H9 (cell line): Measurements from ENCODE around the gene SCYGR4. TPM values are rescaled to one million over a fixed set of nuclear protein-coding genes. Genes with fewer than 3 reads are reported as not detected.

Source experiments
- DNase-seq: peaks from one replicate; pipeline ENCODE4 v3.0.0-alpha.2; 2017
- H2AFZ ChIP-seq: one replicate; pipeline ENCODE4 v1.6.1; 2013; ENCODE audit warnings: mild to moderate bottlenecking, low read length, control low read depth, moderate library complexity
- H2AK5ac ChIP-seq: 2 replicates; pipeline ENCODE4 v1.6.1; 2013; ENCODE audit warnings: low read length, control low read depth, mixed read lengths; ENCODE audit not compliant: insufficient read length
- H2BK120ac ChIP-seq: one replicate; pipeline ENCODE4 v1.6.1; 2013; ENCODE audit warnings: low read depth, mild to moderate bottlenecking, low read length, control low read depth, inconsistent platforms; ENCODE audit not compliant: poor library complexity, severe bottlenecking
- H2BK12ac ChIP-seq: 2 replicates; pipeline ENCODE4 v1.6.1; 2013; ENCODE audit warnings: low read length, control low read depth, mixed read lengths, low read depth; ENCODE audit not compliant: insufficient read length
- H2BK15ac ChIP-seq: 2 replicates; pipeline ENCODE4 v1.6.1; 2013; ENCODE audit warnings: low read depth, low read length, control low read depth
- H2BK20ac ChIP-seq: one replicate; pipeline ENCODE4 v1.6.1; 2013; ENCODE audit warnings: low read depth, mild to moderate bottlenecking, low read length, control low read depth, inconsistent platforms; ENCODE audit not compliant: poor library complexity, severe bottlenecking
- H2BK5ac ChIP-seq: 2 replicates; pipeline ENCODE4 v1.6.1; 2013; ENCODE audit warnings: low read length, control low read depth, mixed read lengths; ENCODE audit not compliant: insufficient read length
- H3K14ac ChIP-seq: 2 replicates; pipeline ENCODE4 v1.6.1; 2013; ENCODE audit warnings: low read length, control low read depth; ENCODE audit not compliant: insufficient read depth
- H3K18ac ChIP-seq: 2 replicates; pipeline ENCODE4 v1.6.1; 2013; ENCODE audit warnings: low read depth, mild to moderate bottlenecking, mixed read lengths, low read length, control low read depth; ENCODE audit not compliant: insufficient read length
- H3K23ac ChIP-seq: 2 replicates; pipeline ENCODE4 v1.6.1; 2013; ENCODE audit warnings: low read length, control low read depth, mixed read lengths, low read depth; ENCODE audit not compliant: insufficient read length
- H3K23me2 ChIP-seq: 2 replicates; pipeline ENCODE4 v1.6.1; 2013; ENCODE audit warnings: low read depth, mild to moderate bottlenecking, mixed read lengths, low read length, control low read depth; ENCODE audit not compliant: insufficient read length, poor library complexity, severe bottlenecking
- H3K27ac ChIP-seq: 2 replicates; pipeline ENCODE4 v1.5.1; 2013; ENCODE audit warnings: low read length, control low read depth, mixed read lengths, low read depth; ENCODE audit not compliant: insufficient read length
- H3K27me3 ChIP-seq: 2 replicates; pipeline ENCODE4 v1.6.1; 2013; ENCODE audit warnings: low read length, control low read depth, inconsistent platforms; ENCODE audit not compliant: insufficient read depth
- H3K4ac ChIP-seq: 2 replicates; pipeline ENCODE4 v1.6.1; 2013; ENCODE audit warnings: low read depth, mild to moderate bottlenecking, control low read depth, inconsistent platforms, low read length, moderate library complexity
- H3K4me1 ChIP-seq: 2 replicates; pipeline ENCODE4 v1.6.1; 2013; ENCODE audit warnings: low read length, control low read depth, inconsistent platforms; ENCODE audit not compliant: insufficient read depth
- H3K4me2 ChIP-seq: 2 replicates; pipeline ENCODE4 v1.6.1; 2013; ENCODE audit warnings: low read length, control low read depth, mixed read lengths; ENCODE audit not compliant: insufficient read length, insufficient read depth
- H3K56ac ChIP-seq: 2 replicates; pipeline ENCODE4 v1.6.1; 2013; ENCODE audit warnings: low read depth, mild to moderate bottlenecking, mixed read lengths, low read length, control low read depth; ENCODE audit not compliant: insufficient read length
- H3K79me1 ChIP-seq: 2 replicates; pipeline ENCODE4 v1.6.1; 2013; ENCODE audit warnings: low read depth, mild to moderate bottlenecking, moderate library complexity, low read length, control low read depth, inconsistent platforms; ENCODE audit not compliant: insufficient read depth, poor library complexity, severe bottlenecking
- H3K79me2 ChIP-seq: 2 replicates; pipeline ENCODE4 v1.6.1; 2013; ENCODE audit warnings: low read length, control low read depth, inconsistent platforms; ENCODE audit not compliant: insufficient read depth
- H3K9ac ChIP-seq: 2 replicates; pipeline ENCODE4 v1.6.1; 2013; ENCODE audit warnings: low read length, control low read depth, mixed read lengths; ENCODE audit not compliant: insufficient read length; ENCODE audit errors: extremely low read depth
- H3K9me3 ChIP-seq: one replicate; pipeline ENCODE4 v1.6.1; 2013; ENCODE audit warnings: low read depth, low read length, inconsistent platforms; ENCODE audit not compliant: control insufficient read depth
- H3T11ph ChIP-seq: one replicate; pipeline ENCODE4 v1.6.1; 2013; ENCODE audit warnings: mild to moderate bottlenecking, low read length, control low read depth, inconsistent platforms
- H4K20me1 ChIP-seq: one replicate; pipeline ENCODE4 v1.6.1; 2013; ENCODE audit not compliant: control insufficient read depth, insufficient read length, insufficient read depth
- H4K5ac ChIP-seq: 2 replicates; pipeline ENCODE4 v1.6.1; 2013; ENCODE audit warnings: low read depth, mild to moderate bottlenecking, mixed read lengths, low read length, control low read depth; ENCODE audit not compliant: insufficient read length
- H4K8ac ChIP-seq: replicated peaks from 2 replicates; pipeline ENCODE4 v1.6.1; 2013; ENCODE audit warnings: low read length, control low read depth, mixed read lengths, low read depth; ENCODE audit not compliant: insufficient read length
- H4K91ac ChIP-seq: 2 replicates; pipeline ENCODE4 v1.6.1; 2013; ENCODE audit warnings: low read depth, mild to moderate bottlenecking, moderate library complexity, mixed read lengths, low read length, control low read depth; ENCODE audit not compliant: insufficient read length
- H3K27ac Mint-ChIP-seq, 3 experiments: 2 replicates in 2 of 3; 3 replicates in 1 of 3; pipeline ENCODE4 v1.8.0; 2020 to 2021; ENCODE audit warnings: mixed read lengths in 3 of 3, mild to moderate bottlenecking in 1 of 3, moderate library complexity in 1 of 3
- H3K27me3 Mint-ChIP-seq: 2 replicates; pipeline ENCODE4 v1.8.0; 2021; ENCODE audit warnings: low read depth, mild to moderate bottlenecking, moderate library complexity, mixed read lengths
- H3K36me3 Mint-ChIP-seq, 3 experiments: 2 replicates in 2 of 3; 3 replicates in 1 of 3; pipeline ENCODE4 v1.8.0; 2020 to 2021; ENCODE audit warnings: low read depth in 3 of 3, mixed read lengths in 3 of 3; ENCODE audit not compliant: insufficient read depth in 1 of 3
- H3K4me1 Mint-ChIP-seq, 2 experiments: 2 replicates each; pipeline ENCODE4 v1.8.0; 2020; ENCODE audit warnings: mixed read lengths in 2 of 2
- H3K4me3 Mint-ChIP-seq, 2 experiments: 2 replicates in 1 of 2; 3 replicates in 1 of 2; pipeline ENCODE4 v1.8.0; 2020 to 2021; ENCODE audit warnings: mild to moderate bottlenecking in 2 of 2, mixed read lengths in 2 of 2, moderate library complexity in 1 of 2
- H3K9me3 Mint-ChIP-seq, 2 experiments: 2 replicates in 1 of 2; 3 replicates in 1 of 2; pipeline ENCODE4 v1.8.0; 2020; ENCODE audit warnings: mild to moderate bottlenecking in 2 of 2, mixed read lengths in 2 of 2, moderate library complexity in 1 of 2
- WGBS: extraction: QIAGEN DNeasy Blood & Tissue Kit; methylation state at CpG from one replicate; pipeline ENCODE4 v1.1.7; 2013; ENCODE audit warnings: missing lambda C conversion rate, low lambda C conversion rate, mixed read lengths; ENCODE audit not compliant: insufficient read length; ENCODE audit errors: extremely low coverage; 5-methylcytosine and 5-hydroxymethylcytosine counted together
- total RNA-seq: library from RNA; stranded (reverse); gene quantifications from 2 replicates; pipeline ENCODE4 v1.2.1, GENCODE V29; 2021
- TF ChIP-seq, protein P1 (sequence below): fragments of 200-600 bp; sonication (generic); conservative IDR thresholded peaks from 3 replicates; pipeline ENCODE4 v1.8.0; 2021; ENCODE audit warnings: antibody characterized with exemption, mild to moderate bottlenecking

SCYGR4 gene
- total RNA-seq, 1 experiment from 2014 or later = not detected

DNA sequence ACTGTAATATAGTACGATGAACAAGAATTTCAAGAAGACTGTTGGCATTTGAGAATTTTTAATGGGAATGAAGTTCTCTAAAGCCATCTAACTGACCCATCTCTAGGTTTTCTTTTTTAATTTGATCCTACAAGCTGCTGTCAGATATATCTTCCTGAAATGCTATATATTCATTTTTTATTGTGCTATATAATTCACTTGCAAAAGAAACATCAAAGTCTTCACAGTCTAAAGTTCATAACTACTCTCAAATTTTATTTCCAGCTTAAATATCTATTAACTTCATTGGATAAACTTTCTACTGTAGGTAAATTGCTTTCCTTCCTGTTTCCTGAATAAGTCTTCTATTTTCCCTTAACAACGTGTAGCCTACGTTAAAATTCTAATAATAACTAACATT lies 14.9 kb upstream of the SCYGR4 start:
- Histone ChIP-seq H2BK20ac (no peak overlapping the region), H2BK5ac (no peak overlapping the region), H2AFZ (no peak overlapping the region), H3K4me2 (no peak overlapping the region), H3K18ac (no peak overlapping the region), H3K56ac (no peak overlapping the region), H4K8ac (no peak overlapping the region), H4K20me1 (no peaks in the 10 kb centered on the region), H4K5ac (no peak overlapping the region), H3K23ac (no peak overlapping the region), H3K9me3 (no peaks in the 10 kb centered on the region), H3K9ac (no peak overlapping the region), H2AK5ac (no peak overlapping the region), H3K79me1 (no peaks in the 10 kb centered on the region), H3K14ac (no peak overlapping the region), H2BK120ac (no peak overlapping the region), H2BK12ac (no peak overlapping the region), H3K4ac (no peak overlapping the region), H3K27me3 (no peaks in the 10 kb centered on the region), H3K4me1 (no peaks in the 10 kb centered on the region), H2BK15ac (no peak overlapping the region), H4K91ac (no peak overlapping the region), H3K23me2 (no peaks in the 10 kb centered on the region), H3T11ph (no peak overlapping the region), H3K79me2 (no peaks in the 10 kb centered on the region), H3K27ac (no peak overlapping the region)
- Mint-ChIP-seq H3K27me3 (no peaks in the 10 kb centered on the region; the same call in 1 of the 2 replicates), H3K4me1 (peaks cover 4 to 5% of the 10 kb centered on the region in 2 experiments; a peak in 3 of 4 replicates), H3K4me3 (no peak overlapping the region), H3K36me3 (no peaks in the 10 kb centered on the region; a peak in 1 of 7 replicates), H3K9me3 (no peaks in the 10 kb centered on the region), H3K27ac (no peak overlapping the region)
- no peak for DNase-seq
- WGBS = no CpG with 5 or more reads among the region's 3 CpGs
- TF ChIP-seq, protein P1, sequence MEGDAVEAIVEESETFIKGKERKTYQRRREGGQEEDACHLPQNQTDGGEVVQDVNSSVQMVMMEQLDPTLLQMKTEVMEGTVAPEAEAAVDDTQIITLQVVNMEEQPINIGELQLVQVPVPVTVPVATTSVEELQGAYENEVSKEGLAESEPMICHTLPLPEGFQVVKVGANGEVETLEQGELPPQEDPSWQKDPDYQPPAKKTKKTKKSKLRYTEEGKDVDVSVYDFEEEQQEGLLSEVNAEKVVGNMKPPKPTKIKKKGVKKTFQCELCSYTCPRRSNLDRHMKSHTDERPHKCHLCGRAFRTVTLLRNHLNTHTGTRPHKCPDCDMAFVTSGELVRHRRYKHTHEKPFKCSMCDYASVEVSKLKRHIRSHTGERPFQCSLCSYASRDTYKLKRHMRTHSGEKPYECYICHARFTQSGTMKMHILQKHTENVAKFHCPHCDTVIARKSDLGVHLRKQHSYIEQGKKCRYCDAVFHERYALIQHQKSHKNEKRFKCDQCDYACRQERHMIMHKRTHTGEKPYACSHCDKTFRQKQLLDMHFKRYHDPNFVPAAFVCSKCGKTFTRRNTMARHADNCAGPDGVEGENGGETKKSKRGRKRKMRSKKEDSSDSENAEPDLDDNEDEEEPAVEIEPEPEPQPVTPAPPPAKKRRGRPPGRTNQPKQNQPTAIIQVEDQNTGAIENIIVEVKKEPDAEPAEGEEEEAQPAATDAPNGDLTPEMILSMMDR = no peak
